ENCODE data around the gene KRT27.

The KRT27 gene

DNA sequence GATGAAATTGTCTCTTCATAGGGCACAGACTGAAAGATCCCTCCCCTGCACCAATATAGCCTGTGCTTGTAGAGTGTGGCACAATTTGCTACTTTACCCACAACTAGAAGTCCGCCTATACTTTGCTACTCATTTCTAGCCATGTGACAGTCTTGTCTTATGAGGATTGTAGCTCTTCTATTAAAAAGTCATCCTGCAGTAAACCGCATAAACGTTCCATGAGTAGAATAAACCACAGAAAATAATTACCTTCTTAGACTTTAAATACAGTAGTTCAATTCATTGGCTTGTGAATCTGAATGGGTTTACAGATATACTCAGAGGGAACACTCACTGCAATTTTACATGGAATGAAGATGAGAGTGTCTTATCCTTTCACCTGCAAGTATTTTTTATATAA, 4.4 kb downstream of the KRT27 start:
- Histone ChIP-seq H3K9me3 (ENCODE audit: severe bottlenecking) (peaks cover 11% of the 10 kb centered on the region), H3K4me3 (ENCODE audit: low read depth, low read length) (no peak overlapping the region), H3K36me3 (no peaks in the 10 kb centered on the region), H3K27ac (no peak overlapping the region), H3K27me3 (ENCODE audit: insufficient read depth, low read depth, severe bottlenecking) (peaks cover 98% of the 10 kb centered on the region)
- DNase-seq: no peak
- TF ChIP-seq, protein P1, sequence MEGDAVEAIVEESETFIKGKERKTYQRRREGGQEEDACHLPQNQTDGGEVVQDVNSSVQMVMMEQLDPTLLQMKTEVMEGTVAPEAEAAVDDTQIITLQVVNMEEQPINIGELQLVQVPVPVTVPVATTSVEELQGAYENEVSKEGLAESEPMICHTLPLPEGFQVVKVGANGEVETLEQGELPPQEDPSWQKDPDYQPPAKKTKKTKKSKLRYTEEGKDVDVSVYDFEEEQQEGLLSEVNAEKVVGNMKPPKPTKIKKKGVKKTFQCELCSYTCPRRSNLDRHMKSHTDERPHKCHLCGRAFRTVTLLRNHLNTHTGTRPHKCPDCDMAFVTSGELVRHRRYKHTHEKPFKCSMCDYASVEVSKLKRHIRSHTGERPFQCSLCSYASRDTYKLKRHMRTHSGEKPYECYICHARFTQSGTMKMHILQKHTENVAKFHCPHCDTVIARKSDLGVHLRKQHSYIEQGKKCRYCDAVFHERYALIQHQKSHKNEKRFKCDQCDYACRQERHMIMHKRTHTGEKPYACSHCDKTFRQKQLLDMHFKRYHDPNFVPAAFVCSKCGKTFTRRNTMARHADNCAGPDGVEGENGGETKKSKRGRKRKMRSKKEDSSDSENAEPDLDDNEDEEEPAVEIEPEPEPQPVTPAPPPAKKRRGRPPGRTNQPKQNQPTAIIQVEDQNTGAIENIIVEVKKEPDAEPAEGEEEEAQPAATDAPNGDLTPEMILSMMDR (IDR thresholded peaks at IDR 0.05; ENCODE audit: low read depth, low read length): no peak

DNA sequence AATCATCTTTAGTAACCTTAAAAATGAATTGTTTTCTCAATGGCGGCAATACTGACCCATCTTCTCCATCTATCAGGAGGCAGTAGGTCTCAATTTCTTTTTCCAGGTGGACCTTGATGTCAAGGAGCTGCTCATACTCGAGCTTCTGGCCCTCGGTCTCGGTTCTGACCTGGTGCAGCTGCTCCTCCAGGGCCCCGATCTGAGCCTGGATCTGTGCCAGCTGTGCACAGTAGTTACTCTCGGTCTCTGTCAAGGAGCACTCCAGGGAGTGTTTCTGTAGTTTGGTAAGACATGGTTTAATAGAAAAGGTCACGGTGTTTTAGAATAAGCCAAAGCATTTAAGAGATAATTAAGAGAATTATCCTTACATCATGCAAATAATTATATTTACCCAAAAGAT, 4.9 kb downstream of the KRT27 start:
- peaks cover 98% of the 10 kb centered on the region for H3K27me3 ChIP-seq (ENCODE audit: insufficient read depth, low read depth, severe bottlenecking)
- peaks cover 11% of the 10 kb centered on the region for H3K9me3 ChIP-seq (ENCODE audit: severe bottlenecking)
- TF ChIP-seq, protein P1 (IDR thresholded peaks at IDR 0.05; ENCODE audit: low read depth, low read length): no peak
- no peaks in the 10 kb centered on the region for H3K36me3 ChIP-seq
- H3K27ac ChIP-seq: no peak overlapping the region
- DNase-seq: no peak
- no peak overlapping the region for H3K4me3 ChIP-seq (ENCODE audit: low read depth, low read length)

- DNase-seq: no peak
- TF ChIP-seq, protein P1 (IDR thresholded peaks at IDR 0.05; ENCODE audit: low read depth, low read length): no peak
- Histone ChIP-seq H3K36me3 (no peaks in the 10 kb centered on the region), H3K27me3 (ENCODE audit: insufficient read depth, low read depth, severe bottlenecking) (peaks cover 98% of the 10 kb centered on the region), H3K9me3 (ENCODE audit: severe bottlenecking) (peaks cover 11% of the 10 kb centered on the region), H3K27ac (no peak overlapping the region), H3K4me3 (ENCODE audit: low read depth, low read length) (no peak overlapping the region)
These were observed 6.4 kb downstream of the KRT27 start for GRCh38 chr17:40775945-40776344.

- no peak within 1 kb of the TSS for H3K27ac ChIP-seq
- no peak for DNase-seq
- TF ChIP-seq, protein P1 (IDR thresholded peaks at IDR 0.05; ENCODE audit: low read depth, low read length): no peak
- H3K36me3 ChIP-seq: no peaks in the 10 kb centered on the region
- no peak within 1 kb of the TSS for H3K4me3 ChIP-seq (ENCODE audit: low read depth, low read length)
- H3K27me3 ChIP-seq (ENCODE audit: insufficient read depth, low read depth, severe bottlenecking): peaks cover 95% of the 10 kb centered on the region
- no peaks in the 10 kb centered on the region for H3K9me3 ChIP-seq (ENCODE audit: severe bottlenecking)
These were observed 10.2 kb downstream of the KRT27 start, which contains the start of gene KRT26 for GRCh38 chr17:40772101-40772500. Gene KRT26 (minus strand): TSS chr17:40772201. CDS start chr17:40772113, 88 bp downstream.

GRCh38 chr17:40765657-40766056, 16.7 kb downstream of the KRT27 start:
- TF ChIP-seq, protein P1 (IDR thresholded peaks at IDR 0.05; ENCODE audit: low read depth, low read length): no peak
- Histone ChIP-seq H3K4me3 (ENCODE audit: low read depth, low read length) (no peak overlapping the region), H3K9me3 (ENCODE audit: severe bottlenecking) (peaks cover 29% of the 10 kb centered on the region), H3K36me3 (no peaks in the 10 kb centered on the region), H3K27ac (no peak overlapping the region), H3K27me3 (ENCODE audit: insufficient read depth, low read depth, severe bottlenecking) (peaks cover 65% of the 10 kb centered on the region)
- no peak for DNase-seq

- Histone ChIP-seq H3K9me3 (ENCODE audit: severe bottlenecking) (peaks cover 47% of the 10 kb centered on the region), H3K36me3 (no peaks in the 10 kb centered on the region)
- TF ChIP-seq, protein P1 (IDR thresholded peaks at IDR 0.05; ENCODE audit: low read depth, low read length): no peak
These were observed 18.6 kb downstream of the KRT27 start for GRCh38 chr17:40763752-40764151.

More at GRCh38 chr17:40763752-40764151, 18.6 kb downstream of the KRT27 start:
- Histone ChIP-seq H3K27ac (no peak overlapping the region), H3K4me3 (ENCODE audit: low read depth, low read length) (no peak overlapping the region), H3K27me3 (ENCODE audit: insufficient read depth, low read depth, severe bottlenecking) (peaks cover 51% of the 10 kb centered on the region)
- no peak for DNase-seq
